Measurements from ENCODE around the gene NUDT13. TPM values are rescaled to one million over a fixed set of nuclear protein-coding genes. Genes with fewer than 3 reads are reported as not detected.

NUDT13 gene
- total RNA-seq, result 1.6 TPM

DNA sequence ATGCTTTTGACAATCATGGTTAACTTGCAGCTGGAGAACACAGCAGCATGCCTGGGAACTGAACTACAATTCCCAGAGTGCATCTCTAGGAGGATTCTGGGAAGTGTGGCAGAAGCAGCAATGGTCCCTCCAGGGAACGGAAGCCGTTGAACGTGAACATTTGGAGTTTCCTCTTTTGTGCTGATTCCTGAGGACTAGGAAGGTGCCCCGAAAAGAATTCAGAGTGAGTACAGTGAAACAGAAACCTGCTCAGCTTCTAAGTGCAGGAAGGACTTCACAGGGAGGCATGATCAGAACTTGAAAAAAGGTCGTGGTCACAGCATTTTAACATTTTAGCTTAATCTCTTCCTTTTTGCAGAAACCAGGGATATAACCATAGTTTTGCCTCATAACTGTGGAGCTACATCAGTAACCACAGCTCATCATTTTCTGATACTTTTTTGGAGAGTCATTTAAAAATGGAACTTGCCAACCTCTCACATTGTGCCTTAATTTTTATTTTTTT is at the start of gene NUDT13:
NUDT13 (plus strand) TSS at position 111 of the 505 bp plus-strand sequence. CDS start 3,911 bp downstream, outside the sequence.
- DNase-seq (ENCODE audit: low read depth in 2 of 3, low spot score in 2 of 3), result peak; percentile 34 to 89 (median 82)

DNA sequence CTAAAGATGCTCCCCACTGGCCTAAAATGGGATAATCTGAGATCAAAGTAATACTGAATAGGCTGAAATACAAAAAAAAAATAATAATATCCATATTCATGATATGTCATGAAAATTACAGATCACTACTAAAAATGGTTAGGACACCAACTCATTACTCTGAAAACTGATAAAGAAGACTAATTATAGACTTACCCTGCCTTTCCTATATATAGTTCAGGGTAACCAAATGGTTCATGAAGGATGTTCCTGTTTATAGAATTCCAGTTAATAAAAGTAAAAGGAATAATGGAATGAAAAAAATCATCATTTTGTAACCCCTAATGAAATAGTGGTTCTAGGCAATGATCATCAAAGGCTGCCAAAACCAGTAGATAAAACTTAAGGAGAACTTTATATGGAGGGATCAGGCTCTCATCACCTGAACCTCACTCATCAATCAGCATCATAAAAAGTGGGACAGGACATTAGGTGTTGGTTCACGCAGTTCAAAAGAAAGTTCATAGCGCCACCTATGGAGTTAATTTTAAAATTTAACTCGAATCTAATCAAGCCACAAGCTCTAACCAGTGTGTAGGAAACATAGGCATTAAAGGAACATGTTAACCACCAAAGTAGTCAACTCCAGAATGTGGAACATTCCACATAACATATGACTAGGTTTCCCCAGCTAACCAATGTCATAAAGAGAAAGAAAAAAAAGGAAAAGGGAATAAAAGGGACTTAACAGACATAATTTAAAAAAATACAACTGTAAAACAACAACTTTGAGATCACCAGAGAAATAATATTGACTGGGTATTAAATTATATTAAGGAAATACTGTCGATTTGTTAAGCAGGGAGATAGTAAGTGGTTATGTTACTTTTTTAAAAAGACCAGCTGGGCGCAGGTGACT is 49.3 kb upstream of the NUDT13 start:
- DNase-seq (ENCODE audit: low read depth in 2 of 3, low spot score in 2 of 3), result peak in 2 of 3 donors; percentile 19 to 60

DNA sequence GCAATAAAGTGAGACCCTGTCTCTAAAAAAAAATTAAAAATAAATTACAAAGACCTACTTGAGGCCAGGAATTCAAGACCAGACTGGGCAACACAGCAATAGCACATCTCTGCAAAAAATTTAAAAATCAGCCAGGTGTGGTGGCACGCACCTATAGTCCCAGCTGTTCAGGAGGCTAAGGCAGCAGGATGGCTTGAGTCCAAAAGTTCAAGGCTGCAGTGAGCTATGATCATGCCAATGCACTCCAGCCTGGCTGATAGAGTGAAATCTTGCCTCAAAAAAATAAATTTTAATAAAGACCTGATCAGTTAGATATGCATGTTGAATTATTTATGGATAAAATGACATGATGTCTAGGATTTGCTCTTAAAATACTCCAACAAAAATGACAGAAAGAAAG is 48.5 kb upstream of the NUDT13 start:
- DNase-seq (ENCODE audit: low read depth in 2 of 3, low spot score in 2 of 3), result no peak

GRCh38 chr10:73065441-73065840 is 44.8 kb upstream of the NUDT13 start:
- no peak for DNase-seq (ENCODE audit: low read depth in 2 of 3, low spot score in 2 of 3)

DNA sequence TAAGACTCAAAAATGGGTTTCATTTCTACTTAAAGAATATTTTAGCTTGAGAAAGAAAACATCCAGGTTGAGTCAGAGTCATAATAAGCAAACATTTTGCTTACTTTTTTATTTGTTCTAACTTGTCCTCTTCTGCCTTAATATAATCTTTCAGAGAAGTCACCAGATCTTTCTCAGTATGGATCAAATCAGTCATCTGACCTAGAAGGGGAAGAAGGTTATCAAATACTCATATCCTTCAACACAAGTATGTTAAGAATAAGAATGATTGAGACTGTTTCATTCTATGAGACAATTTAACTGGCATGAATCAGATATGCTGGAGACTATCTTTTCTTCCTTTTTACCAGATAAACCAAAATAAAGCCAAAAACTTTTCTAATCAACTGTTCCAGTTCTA is 36.6 kb upstream of the NUDT13 start:
- no peak for DNase-seq (ENCODE audit: low read depth in 2 of 3, low spot score in 2 of 3)

DNA sequence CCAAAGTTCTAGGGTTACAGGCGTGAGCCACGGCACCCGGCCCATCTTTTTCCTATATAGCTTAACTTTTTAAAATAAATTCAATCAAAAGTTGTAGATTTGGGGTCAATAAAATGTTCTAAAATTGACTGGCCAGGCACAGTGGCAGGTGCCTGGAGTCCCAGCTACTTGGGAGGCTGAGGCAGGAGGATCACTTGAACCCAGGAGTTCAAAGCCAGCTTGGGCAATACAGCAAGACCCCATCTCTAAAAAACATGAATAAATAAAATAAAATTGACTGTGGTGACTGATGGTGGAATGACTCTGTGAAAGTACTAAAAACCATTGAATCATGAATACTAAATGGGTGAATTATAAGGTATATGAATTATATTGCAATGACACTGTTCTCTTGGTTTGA is 34.4 kb upstream of the NUDT13 start:
- DNase-seq (ENCODE audit: low read depth in 2 of 3, low spot score in 2 of 3), result no peak

- peak in 2 of 3 donors; percentile 30 to 62 for DNase-seq (ENCODE audit: low read depth in 2 of 3, low spot score in 2 of 3)
Observed at GRCh38 chr10:73076360-73077183, 33.7 kb upstream of the NUDT13 start.

- DNase-seq (ENCODE audit: low read depth in 2 of 3, low spot score in 2 of 3), result no peak
Observed at GRCh38 chr10:73079779-73080541, 30.3 kb upstream of the NUDT13 start.

DNA sequence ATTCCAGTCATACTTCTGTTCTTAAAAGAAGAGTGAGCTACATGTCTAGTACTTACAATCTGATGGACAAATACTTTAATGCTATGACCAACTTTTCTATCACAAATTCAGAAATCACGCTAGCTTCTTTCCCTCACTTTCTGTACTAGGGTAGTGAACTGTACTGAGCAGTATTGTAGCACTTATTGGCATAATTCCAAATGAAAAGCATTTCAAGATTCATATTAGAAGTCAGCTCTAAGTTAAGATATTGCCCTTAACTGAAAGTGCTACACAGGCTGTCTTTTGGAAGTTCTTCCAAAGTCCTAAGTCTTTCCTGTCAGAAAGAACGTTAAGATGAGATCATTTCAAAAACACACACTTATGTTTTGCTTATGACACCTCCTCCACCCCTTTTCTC is 27.0 kb upstream of the NUDT13 start:
- DNase-seq (ENCODE audit: low read depth in 2 of 3, low spot score in 2 of 3), result no peak

DNA sequence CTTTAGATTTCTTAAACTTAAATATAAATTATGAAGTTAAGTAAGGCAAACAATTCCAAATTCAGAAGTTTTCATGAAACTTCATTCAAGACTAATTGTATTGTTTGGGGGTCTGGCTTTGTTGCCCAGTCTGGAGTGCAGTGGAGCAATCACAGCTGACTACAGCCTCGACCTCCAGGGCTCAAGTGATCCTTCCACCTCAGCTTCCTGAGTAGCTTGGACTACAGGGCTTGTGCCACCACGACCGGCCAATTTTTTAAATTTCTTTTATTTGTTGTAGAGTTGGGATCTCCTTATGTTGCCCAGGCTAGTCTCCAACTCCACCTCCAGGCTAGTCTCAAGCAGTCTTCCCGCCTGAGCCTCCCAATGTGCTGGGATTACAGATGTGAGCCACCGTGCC is 26.0 kb upstream of the NUDT13 start:
- DNase-seq (ENCODE audit: low read depth in 2 of 3, low spot score in 2 of 3), result no peak

DNA sequence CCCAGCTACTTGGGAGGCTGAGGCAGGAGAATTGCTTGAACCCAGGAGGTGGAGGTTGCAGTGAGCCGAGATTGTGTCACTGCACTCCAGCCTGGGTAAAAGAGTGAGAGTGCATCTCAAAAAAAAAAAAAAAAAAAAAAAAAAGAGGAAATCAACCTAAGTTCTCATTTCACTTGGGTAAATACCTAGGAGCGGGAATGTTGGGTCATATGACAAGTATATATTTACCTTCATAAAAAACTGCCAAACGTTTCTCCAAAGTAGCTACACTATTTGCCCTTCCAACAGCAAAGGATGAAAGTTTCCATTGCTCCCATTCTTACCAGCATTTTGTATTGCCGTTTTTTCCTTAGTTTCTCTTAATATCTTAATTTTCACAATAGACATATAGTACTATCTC is 23.4 kb upstream of the NUDT13 start:
- no peak for DNase-seq (ENCODE audit: low read depth in 2 of 3, low spot score in 2 of 3)

DNA sequence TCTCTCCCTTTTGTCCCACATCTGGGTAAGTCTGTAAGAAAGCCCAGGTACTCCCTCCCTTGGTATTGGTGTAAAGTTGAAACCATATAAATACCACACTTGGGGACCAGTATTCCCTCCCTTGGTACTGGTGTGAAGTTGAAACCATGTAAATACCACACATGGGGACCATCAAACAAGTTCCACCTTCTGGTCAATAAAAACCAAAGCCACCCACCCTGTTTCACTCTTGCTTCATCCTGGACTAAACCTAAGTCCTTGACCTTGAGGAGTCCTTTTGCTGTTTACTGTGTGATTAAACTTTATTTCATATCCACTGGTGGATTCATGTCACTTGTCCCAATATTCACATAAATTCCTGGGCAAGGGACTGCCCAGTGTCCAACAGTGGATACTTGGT is 22.0 kb upstream of the NUDT13 start:
- no peak for DNase-seq (ENCODE audit: low read depth in 2 of 3, low spot score in 2 of 3)

- no peak for DNase-seq (ENCODE audit: low read depth in 2 of 3, low spot score in 2 of 3)
Observed at GRCh38 chr10:73092830-73093229, 17.4 kb upstream of the NUDT13 start.

GRCh38 chr10:73093922-73094850 is 16.1 kb upstream of the NUDT13 start:
- no peak for DNase-seq (ENCODE audit: low read depth in 2 of 3, low spot score in 2 of 3)

DNA sequence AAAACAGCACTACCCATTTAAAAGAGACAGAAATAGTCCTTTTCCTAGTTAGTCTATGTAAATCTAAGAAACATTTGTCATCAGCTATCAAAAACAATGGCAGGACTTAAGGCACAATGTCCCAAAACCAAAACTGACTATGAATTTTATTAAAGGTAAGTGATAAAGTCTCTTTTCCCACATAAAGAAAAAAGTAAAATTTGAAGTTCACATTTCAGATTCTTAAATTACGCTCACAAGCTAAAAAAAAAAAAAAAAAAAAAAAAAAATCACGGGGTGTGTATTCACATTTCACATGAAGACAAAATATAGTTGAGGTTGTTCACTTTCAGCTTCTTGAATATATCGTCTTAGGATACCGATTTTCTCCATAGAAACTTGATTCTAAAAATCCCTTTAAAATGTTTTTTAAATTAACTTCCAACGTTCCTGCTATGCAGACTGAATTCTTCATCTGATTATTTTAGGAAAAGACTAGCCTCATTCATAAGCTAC is 15.2 kb upstream of the NUDT13 start:
- DNase-seq (ENCODE audit: low read depth in 2 of 3, low spot score in 2 of 3), result no peak

DNA sequence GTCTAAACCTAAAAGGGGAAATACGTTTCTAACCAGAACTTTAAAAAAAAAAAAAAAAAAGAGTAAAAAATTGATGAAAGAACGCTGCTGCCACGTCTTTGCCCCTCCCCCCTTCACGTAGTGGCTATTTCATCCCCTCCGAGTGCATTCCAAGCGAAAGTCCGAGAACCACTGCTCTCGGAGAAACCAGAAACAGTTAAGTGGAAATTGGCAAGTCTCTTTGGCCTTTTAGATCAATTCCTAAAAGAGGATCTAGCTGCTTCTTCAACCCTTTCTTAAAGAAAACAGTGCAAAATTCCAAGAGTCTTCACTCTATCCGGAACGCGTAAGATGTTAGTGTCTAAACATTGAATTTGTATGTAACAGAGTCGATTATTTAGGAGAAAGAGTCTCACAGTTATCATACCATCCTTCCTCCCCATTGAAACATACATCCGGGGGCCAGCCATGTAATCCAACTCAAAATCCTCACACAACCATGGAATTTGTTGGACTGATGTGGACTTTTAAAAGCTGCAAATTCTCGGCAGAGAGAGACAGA is 14.7 kb upstream of the NUDT13 start:
- peak; percentile 19 to 51 (median 46) for DNase-seq (ENCODE audit: low read depth in 2 of 3, low spot score in 2 of 3)

DNA sequence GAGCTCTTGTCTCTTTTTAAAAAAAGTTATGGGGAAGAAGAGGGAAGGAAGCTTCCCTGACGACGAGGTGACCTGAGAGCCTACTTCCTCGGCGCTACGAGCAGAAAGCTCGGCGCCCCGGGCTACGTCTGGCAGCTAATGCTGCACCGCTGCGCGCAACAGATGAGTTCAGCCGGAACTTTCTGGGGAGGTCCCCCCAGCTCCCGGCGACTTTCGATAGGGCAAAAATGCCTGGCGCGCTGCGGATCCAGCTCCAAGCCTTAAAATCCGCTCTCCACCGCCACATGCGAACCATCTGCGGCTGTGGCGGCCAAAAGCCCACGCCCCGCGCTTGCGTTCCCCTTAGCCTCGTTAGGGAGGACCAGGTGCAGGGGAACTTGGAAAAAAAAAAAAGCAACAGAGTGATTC is 14.2 kb upstream of the NUDT13 start:
- DNase-seq (ENCODE audit: low read depth in 2 of 3, low spot score in 2 of 3), result peak; percentile 53 to 78 (median 73)

- DNase-seq (ENCODE audit: low read depth in 2 of 3, low spot score in 2 of 3), result peak; percentile 96 to 99 (median 98)
Observed at GRCh38 chr10:73096449-73097304, 13.6 kb upstream of the NUDT13 start, which contains the start of gene P4HA1. P4HA1 (minus strand) TSS chr10:73096866; CDS start chr10:73074883, 21,983 bp downstream.

Data from hematopoietic multipotent progenitor cell (in vitro differentiated cells).